HCT116 (cell line): ENCODE measurements around the gene LRRC15. TPM values are rescaled to one million over a fixed set of nuclear protein-coding genes. Genes with fewer than 3 reads are reported as not detected.

Experiments
- ATAC-seq: fragments of 200-7000 bp; cut with Tn5 transposase; 2 replicates; pipeline ENCODE4 v1.9.1; 2020; ENCODE audit warnings: mild to moderate bottlenecking, moderate library complexity
- BruUV-seq: library from RNA; stranded (reverse); fragments of 400-500 nt; replicated peaks from 2 replicates; lab custom pipeline; 2021; lab: Mats Ljungman, UMichigan
- CTCF ChIA-PET: fragments of 300-600 bp; sonication (Branson Sonifier 250); formaldehyde crosslinking; loops from one replicate; lab custom pipeline; 2021; ENCODE audit warnings: antibody characterized with exemption; lab: Charles Lee
- POLR2A ChIA-PET: fragments of 300-600, 350-600 bp; sonication (Branson Sonifier 250); formaldehyde crosslinking; loops from one replicate; lab custom pipeline; 2021; ENCODE audit warnings: antibody characterized with exemption; lab: Charles Lee
- RAD21 ChIA-PET, 2 experiments: fragments of 300-600 bp; sonication (Branson Sonifier 250); formaldehyde crosslinking; loops; one replicate each; lab custom pipeline; 2023; ENCODE audit warnings: low total read pairs in 2 of 2; ENCODE audit not compliant: uncharacterized antibody in 2 of 2, unreplicated experiment in 2 of 2, low non-redundant PET in 1 of 2; lab: Charles Lee
- DNase-seq: peaks from one replicate; pipeline ENCODE4 v3.0.0-alpha.2; 2010; ENCODE audit warnings: low read depth, low spot score
- H2AFZ ChIP-seq: fragments of 200-600 bp; shearing (Covaris generic), sonication (generic); 2 replicates; pipeline ENCODE4 v1.6.1; 2017; ENCODE audit warnings: low read depth, mixed run types, mixed read lengths, antibody characterized with exemption, low read length; ENCODE audit not compliant: poor library complexity, severe bottlenecking
- H3K27ac ChIP-seq: 2 replicates; pipeline ENCODE4 v1.5.1; 2012; ENCODE audit warnings: low read depth, low read length
- H3K27me3 ChIP-seq: fragments of 200-600 bp; sonication (generic); 2 replicates; pipeline ENCODE4 v1.6.1; 2016; ENCODE audit warnings: mixed run types, low read length, mixed read lengths; ENCODE audit not compliant: insufficient read depth
- H3K36me3 ChIP-seq, 2 experiments: fragments of 200-500 bp in 1 of 2; fragments of 200-600 bp in 1 of 2; sonication (Bioruptor generic) in 1 of 2; sonication (generic) in 1 of 2; 2 replicates each; pipeline versions ENCODE4 v1.5.1 to v1.6.1; 2014 to 2016; ENCODE audit warnings: low read length in 2 of 2, inconsistent platforms in 1 of 2, mixed read lengths in 1 of 2, mixed run types in 1 of 2; ENCODE audit not compliant: insufficient read depth in 2 of 2, control insufficient read depth in 1 of 2
- H3K4me1 ChIP-seq, 2 experiments: fragments of 200-600 bp in 1 of 2; sonication (generic) in 1 of 2; 2 replicates each; pipeline versions ENCODE4 v1.5.1 to v1.6.1; 2012 to 2017; ENCODE audit warnings: low read length in 2 of 2, inconsistent platforms in 1 of 2, mild to moderate bottlenecking in 1 of 2, mixed read lengths in 1 of 2, mixed run types in 1 of 2, moderate library complexity in 1 of 2; ENCODE audit not compliant: insufficient read depth in 2 of 2, control insufficient read depth in 1 of 2
- H3K4me2 ChIP-seq: fragments of 200-600 bp; sonication (generic); 2 replicates; pipeline ENCODE4 v1.6.1; 2017; ENCODE audit warnings: mixed run types, low read length, mixed read lengths
- H3K4me3 ChIP-seq, 2 experiments: fragments of 200-600 bp in 1 of 2; sonication (generic) in 1 of 2; replicated peaks in 1 of 2; 2 replicates each; pipeline ENCODE4 v1.5.1; 2011 to 2016; ENCODE audit warnings: low read length in 2 of 2, control low read depth in 1 of 2, low read depth in 1 of 2, mild to moderate bottlenecking in 1 of 2, mixed read lengths in 1 of 2, mixed run types in 1 of 2
- H3K79me2 ChIP-seq: fragments of 200-600 bp; sonication (generic); 2 replicates; pipeline ENCODE4 v1.6.1; 2017; ENCODE audit warnings: mild to moderate bottlenecking, mixed run types, low read length, moderate library complexity, mixed read lengths; ENCODE audit not compliant: insufficient read depth
- H3K9ac ChIP-seq: fragments of 200-600 bp; sonication (generic); 2 replicates; pipeline ENCODE4 v1.6.1; 2016; ENCODE audit warnings: low read length, mixed read lengths
- H3K9me2 ChIP-seq: fragments of 200-600 bp; sonication (generic), shearing (Covaris generic); 2 replicates; pipeline ENCODE4 v1.6.1; 2017; ENCODE audit warnings: mixed run types, mild to moderate bottlenecking, moderate library complexity; ENCODE audit not compliant: insufficient read depth
- H3K9me3 ChIP-seq, 2 experiments: fragments of 200-500 bp in 1 of 2; fragments of 200-600 bp in 1 of 2; sonication (Bioruptor generic) in 1 of 2; sonication (generic) in 1 of 2; 2 replicates each; pipeline ENCODE4 v1.6.1; 2014 to 2017; ENCODE audit warnings: low read length in 2 of 2, mixed read lengths in 2 of 2, inconsistent platforms in 1 of 2, low read depth in 1 of 2, mild to moderate bottlenecking in 1 of 2, mixed run types in 1 of 2, moderate library complexity in 1 of 2; ENCODE audit not compliant: control insufficient read depth in 1 of 2, insufficient read depth in 1 of 2
- H4K20me1 ChIP-seq: fragments of 200-600 bp; sonication (generic), shearing (Covaris generic); 2 replicates; pipeline ENCODE4 v1.6.1; 2017; ENCODE audit warnings: mixed run types, mild to moderate bottlenecking, moderate library complexity; ENCODE audit not compliant: insufficient read depth
- EGR1 ChIP-seq: IDR thresholded peaks from 2 replicates; pipeline ENCODE4 v1.6.1; 2012; ENCODE audit warnings: low read depth
- EZH2phosphoT487 ChIP-seq: fragments of 200-600 bp; IDR thresholded peaks from 2 replicates; pipeline ENCODE4 v1.6.1; 2018; ENCODE audit warnings: antibody characterized with exemption, borderline replicate concordance
- FOSL1 ChIP-seq: IDR thresholded peaks from 2 replicates; pipeline ENCODE4 v1.6.1; 2012; ENCODE audit warnings: low read depth
- JUND ChIP-seq: IDR thresholded peaks from 2 replicates; pipeline ENCODE4 v1.6.1; 2012
- POLR2A ChIP-seq: IDR thresholded peaks from 2 replicates; pipeline ENCODE4 v1.7.0; 2011; ENCODE audit warnings: borderline replicate concordance; ENCODE audit not compliant: insufficient read depth, insufficient read length; ENCODE audit errors: extremely low read depth
- POLR2AphosphoS5 ChIP-seq: IDR thresholded peaks from 2 replicates; pipeline ENCODE4 v1.6.1; 2011; ENCODE audit warnings: mild to moderate bottlenecking, low read depth, low read length, moderate library complexity
- SP1 ChIP-seq: IDR thresholded peaks from 2 replicates; pipeline ENCODE4 v1.6.1; 2012; ENCODE audit warnings: low read depth
- ZBTB33 ChIP-seq: IDR thresholded peaks from 2 replicates; pipeline ENCODE4 v1.6.1; 2011; ENCODE audit warnings: mild to moderate bottlenecking, low read length, moderate library complexity; ENCODE audit not compliant: insufficient replicate concordance; ENCODE audit errors: extremely low read depth
- ZFX ChIP-seq: fragments of 450-650 bp; IDR thresholded peaks from 2 replicates; pipeline ENCODE4 v1.6.1; 2017
- ZNF274 ChIP-seq: fragments of 200-500 bp; sonication (Bioruptor generic); IDR thresholded peaks from 2 replicates; pipeline ENCODE4 v1.6.1; 2014; ENCODE audit warnings: mild to moderate bottlenecking, low read depth, low read length, inconsistent platforms
- intact Hi-C: fragments of 100-400 bp; cut with micrococcal nuclease; formaldehyde crosslinking; loops from 2 replicates; pipeline ENCODE4 v1.10.0; 2022
- total RNA-seq: library from RNA; stranded (reverse); gene quantifications from one replicate; pipeline ENCODE4 v1.2.1, GENCODE V29; 2021; ENCODE audit not compliant: unreplicated experiment
- TF ChIP-seq, protein P1 (sequence below): IDR thresholded peaks from 2 replicates; pipeline ENCODE4 v1.6.1; 2012; ENCODE audit warnings: low read depth
- TF ChIP-seq, protein P2 (sequence below): IDR thresholded peaks from 2 replicates; pipeline ENCODE4 v1.6.1; 2012
- TF ChIP-seq, protein P3 (sequence below), 3 experiments: fragments of 200-600 bp in 1 of 3; sonication (generic) in 1 of 3; IDR thresholded peaks in 2 of 3; conservative IDR thresholded peaks in 1 of 3; 2 replicates each; pipeline ENCODE4 v1.5.1; 2012 to 2017; ENCODE audit warnings: low read depth in 2 of 3, low read length in 2 of 3, antibody characterized with exemption in 1 of 3, borderline replicate concordance in 1 of 3, control low read depth in 1 of 3, mild to moderate bottlenecking in 1 of 3, mixed read lengths in 1 of 3, mixed run types in 1 of 3, moderate library complexity in 1 of 3; ENCODE audit not compliant: insufficient read depth in 1 of 3

Gene LRRC15
- total RNA-seq, 1 experiment from 2014 or later, result not detected

DNA sequence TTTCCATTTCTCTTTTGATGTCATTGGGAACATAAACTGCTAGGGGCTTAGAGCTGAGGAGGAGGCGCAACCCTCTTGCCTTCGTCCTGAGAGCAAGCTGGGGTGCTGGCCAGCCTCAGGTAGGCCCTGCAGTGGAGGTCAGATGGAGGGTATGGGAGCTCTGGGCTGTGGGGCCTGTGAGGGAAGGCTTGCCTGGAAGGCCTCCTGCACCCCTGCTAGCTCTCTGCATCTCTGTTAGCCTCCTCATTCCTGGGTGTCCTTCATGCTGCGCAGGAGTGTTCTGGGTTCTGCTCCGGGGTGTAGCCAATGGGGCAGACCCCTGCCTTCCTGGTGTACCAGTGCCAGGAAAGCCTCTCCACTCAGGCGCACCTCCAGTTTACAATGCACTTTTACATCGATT, 17.7 kb upstream of the LRRC15 start:
- H3K36me3 ChIP-seq, result no peaks in the 10 kb centered on the region
- no peak overlapping the region for H3K4me2 ChIP-seq
- no peak overlapping the region for H3K4me3 ChIP-seq
- intact Hi-C loops, result no loop called here
- no peaks in the 10 kb centered on the region for H3K27me3 ChIP-seq
- H2AFZ ChIP-seq, result no peak overlapping the region
- ATAC-seq (no peak), DNase-seq (no peak)
- no peaks in the 10 kb centered on the region for H3K9me2 ChIP-seq
- ChIA-PET POLR2A (no interaction called here), RAD21 (no interaction called here), CTCF (no interaction called here)
- H3K9ac ChIP-seq, result no peak overlapping the region
- no peaks in the 10 kb centered on the region for H4K20me1 ChIP-seq
- no peak for TF ChIP-seq JUND
- no peak for TF ChIP-seq ZFX
- peaks cover 0 to 6% of the 10 kb centered on the region in 2 experiments; a peak in 2 of 4 replicates for H3K9me3 ChIP-seq
- H3K4me1 ChIP-seq, result no peaks in the 10 kb centered on the region
- BruUV-seq, result no TSS peak
- no peak overlapping the region for H3K27ac ChIP-seq
- H3K79me2 ChIP-seq, result no peaks in the 10 kb centered on the region

DNA sequence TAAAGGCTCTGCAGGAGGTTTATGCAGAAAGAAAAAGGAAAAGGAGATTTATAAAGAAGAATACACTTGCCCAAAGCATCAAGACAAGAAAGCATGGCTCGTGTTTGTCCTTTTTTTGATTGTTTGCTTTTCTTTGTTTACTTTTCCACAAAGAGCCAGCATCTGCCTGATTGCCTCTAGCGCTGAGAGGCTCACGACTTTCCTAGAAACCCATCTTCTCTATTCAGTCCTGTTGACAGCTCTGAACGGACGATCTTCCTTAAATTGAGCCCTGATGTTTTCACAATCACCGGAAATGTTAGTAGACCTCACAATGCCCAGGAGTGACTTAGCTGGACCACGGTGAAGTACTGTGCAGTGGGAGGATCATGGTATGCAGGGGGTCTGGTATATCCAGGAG, 17.1 kb upstream of the LRRC15 start:
- H3K36me3 ChIP-seq, result no peaks in the 10 kb centered on the region
- H3K9me3 ChIP-seq, result peaks cover 0 to 6% of the 10 kb centered on the region in 2 experiments; a peak in 2 of 4 replicates
- no peak overlapping the region for H3K9ac ChIP-seq
- H3K4me3 ChIP-seq, result no peak overlapping the region
- BruUV-seq, result no TSS peak
- ChIA-PET RAD21 (no interaction called here), CTCF (no interaction called here), POLR2A (no interaction called here)
- DNase-seq (no peak), ATAC-seq (no peak)
- no peaks in the 10 kb centered on the region for H4K20me1 ChIP-seq
- no peak overlapping the region for H3K27ac ChIP-seq
- no peak overlapping the region for H2AFZ ChIP-seq
- no peaks in the 10 kb centered on the region for H3K27me3 ChIP-seq
- no peaks in the 10 kb centered on the region for H3K79me2 ChIP-seq
- H3K4me2 ChIP-seq, result no peak overlapping the region
- H3K4me1 ChIP-seq, result peaks cover 0 to 1% of the 10 kb centered on the region in 2 experiments; a peak in 1 of 4 replicates
- intact Hi-C loops, result no loop called here
- no peaks in the 10 kb centered on the region for H3K9me2 ChIP-seq
- TF ChIP-seq, protein P1, sequence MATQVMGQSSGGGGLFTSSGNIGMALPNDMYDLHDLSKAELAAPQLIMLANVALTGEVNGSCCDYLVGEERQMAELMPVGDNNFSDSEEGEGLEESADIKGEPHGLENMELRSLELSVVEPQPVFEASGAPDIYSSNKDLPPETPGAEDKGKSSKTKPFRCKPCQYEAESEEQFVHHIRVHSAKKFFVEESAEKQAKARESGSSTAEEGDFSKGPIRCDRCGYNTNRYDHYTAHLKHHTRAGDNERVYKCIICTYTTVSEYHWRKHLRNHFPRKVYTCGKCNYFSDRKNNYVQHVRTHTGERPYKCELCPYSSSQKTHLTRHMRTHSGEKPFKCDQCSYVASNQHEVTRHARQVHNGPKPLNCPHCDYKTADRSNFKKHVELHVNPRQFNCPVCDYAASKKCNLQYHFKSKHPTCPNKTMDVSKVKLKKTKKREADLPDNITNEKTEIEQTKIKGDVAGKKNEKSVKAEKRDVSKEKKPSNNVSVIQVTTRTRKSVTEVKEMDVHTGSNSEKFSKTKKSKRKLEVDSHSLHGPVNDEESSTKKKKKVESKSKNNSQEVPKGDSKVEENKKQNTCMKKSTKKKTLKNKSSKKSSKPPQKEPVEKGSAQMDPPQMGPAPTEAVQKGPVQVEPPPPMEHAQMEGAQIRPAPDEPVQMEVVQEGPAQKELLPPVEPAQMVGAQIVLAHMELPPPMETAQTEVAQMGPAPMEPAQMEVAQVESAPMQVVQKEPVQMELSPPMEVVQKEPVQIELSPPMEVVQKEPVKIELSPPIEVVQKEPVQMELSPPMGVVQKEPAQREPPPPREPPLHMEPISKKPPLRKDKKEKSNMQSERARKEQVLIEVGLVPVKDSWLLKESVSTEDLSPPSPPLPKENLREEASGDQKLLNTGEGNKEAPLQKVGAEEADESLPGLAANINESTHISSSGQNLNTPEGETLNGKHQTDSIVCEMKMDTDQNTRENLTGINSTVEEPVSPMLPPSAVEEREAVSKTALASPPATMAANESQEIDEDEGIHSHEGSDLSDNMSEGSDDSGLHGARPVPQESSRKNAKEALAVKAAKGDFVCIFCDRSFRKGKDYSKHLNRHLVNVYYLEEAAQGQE, result no peak
- no peak for TF ChIP-seq EZH2phosphoT487
- TF ChIP-seq SP1, result no peak
- TF ChIP-seq, protein P2, sequence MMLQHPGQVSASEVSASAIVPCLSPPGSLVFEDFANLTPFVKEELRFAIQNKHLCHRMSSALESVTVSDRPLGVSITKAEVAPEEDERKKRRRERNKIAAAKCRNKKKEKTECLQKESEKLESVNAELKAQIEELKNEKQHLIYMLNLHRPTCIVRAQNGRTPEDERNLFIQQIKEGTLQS, result no peak
- TF ChIP-seq ZNF274, result no peak
- TF ChIP-seq EGR1, result no peak
- TF ChIP-seq POLR2AphosphoS5, result no peak
- TF ChIP-seq FOSL1, result no peak
- TF ChIP-seq ZBTB33, result no peak
- no peak for TF ChIP-seq POLR2A
- TF ChIP-seq, protein P3, sequence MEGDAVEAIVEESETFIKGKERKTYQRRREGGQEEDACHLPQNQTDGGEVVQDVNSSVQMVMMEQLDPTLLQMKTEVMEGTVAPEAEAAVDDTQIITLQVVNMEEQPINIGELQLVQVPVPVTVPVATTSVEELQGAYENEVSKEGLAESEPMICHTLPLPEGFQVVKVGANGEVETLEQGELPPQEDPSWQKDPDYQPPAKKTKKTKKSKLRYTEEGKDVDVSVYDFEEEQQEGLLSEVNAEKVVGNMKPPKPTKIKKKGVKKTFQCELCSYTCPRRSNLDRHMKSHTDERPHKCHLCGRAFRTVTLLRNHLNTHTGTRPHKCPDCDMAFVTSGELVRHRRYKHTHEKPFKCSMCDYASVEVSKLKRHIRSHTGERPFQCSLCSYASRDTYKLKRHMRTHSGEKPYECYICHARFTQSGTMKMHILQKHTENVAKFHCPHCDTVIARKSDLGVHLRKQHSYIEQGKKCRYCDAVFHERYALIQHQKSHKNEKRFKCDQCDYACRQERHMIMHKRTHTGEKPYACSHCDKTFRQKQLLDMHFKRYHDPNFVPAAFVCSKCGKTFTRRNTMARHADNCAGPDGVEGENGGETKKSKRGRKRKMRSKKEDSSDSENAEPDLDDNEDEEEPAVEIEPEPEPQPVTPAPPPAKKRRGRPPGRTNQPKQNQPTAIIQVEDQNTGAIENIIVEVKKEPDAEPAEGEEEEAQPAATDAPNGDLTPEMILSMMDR (IDR thresholded peaks at IDR 0.05 in 2 of 3, conservative IDR thresholded peaks at IDR 0.05 in 1 of 3; ENCODE audit: borderline replicate concordance in 1 of 3, insufficient read depth in 1 of 3, low read depth in 2 of 3, low read length in 2 of 3), result no peak
